GM21390 (cell line): ENCODE results near the gene CDC42EP5.
"Not testable (repeated sequence)": the region's sequence is repeated elsewhere in the genome, so short reads cannot be mapped to it uniquely, and the experiment has no call there.

ENCODE experiments used
- ATAC-seq: cut with Tn5 transposase; IDR thresholded peaks from one replicate; pipeline ENCODE4 v1.9.1; 2021; ENCODE audit not compliant: unreplicated experiment

CDC42EP5 gene

DNA sequence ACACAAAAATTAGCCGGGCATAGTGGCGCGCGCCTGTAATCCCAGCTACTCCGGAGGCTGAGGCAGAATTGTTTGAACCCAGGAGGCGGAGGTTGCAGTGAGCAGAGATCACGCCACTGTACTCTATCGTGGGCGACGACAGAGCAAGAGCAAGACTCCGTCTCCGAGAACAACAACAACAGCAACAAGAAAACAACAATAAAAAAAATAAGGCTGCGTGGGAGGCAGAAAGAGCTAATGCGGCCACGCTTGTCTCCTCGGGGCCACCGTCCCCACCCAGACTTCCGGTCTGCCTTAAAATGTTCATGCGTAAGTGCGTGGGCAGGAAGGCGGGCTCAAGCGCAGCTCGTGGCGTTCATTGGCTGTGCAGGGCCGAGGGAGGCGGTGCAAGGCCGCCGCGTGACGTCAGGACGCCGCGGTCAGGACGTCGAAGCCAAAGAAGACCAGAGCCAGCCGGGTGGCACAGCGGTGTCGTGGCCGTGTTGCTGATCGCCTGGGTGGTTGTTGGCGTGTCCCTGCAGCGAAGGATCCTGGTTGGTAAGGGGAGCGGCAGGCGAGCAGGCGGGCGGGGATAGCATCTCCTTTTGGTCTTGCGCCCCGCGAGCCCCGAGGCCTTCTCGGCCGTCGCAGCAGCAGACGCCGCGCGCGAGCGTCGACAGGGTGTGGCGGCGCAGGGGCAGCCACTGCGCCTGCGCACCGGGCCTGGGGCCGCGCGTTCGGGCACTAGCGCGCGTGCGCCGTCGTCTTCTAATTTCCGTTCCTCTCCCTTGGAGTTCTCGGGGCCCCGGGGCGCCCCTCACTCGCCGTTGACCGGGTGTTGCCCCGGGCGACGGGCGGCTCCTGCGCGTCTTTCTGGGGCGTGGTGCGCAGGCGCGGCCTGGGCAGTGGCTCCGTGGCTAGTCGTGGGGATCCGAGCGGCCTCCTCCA lies 24.1 kb downstream of the CDC42EP5 start, which contains the start of gene LENG8:
LENG8 (plus strand) TSS at position 426 of the 927 bp plus-strand sequence. CDS start 2,146 bp downstream, outside the sequence.
- peak; percentile 76 for ATAC-seq

DNA sequence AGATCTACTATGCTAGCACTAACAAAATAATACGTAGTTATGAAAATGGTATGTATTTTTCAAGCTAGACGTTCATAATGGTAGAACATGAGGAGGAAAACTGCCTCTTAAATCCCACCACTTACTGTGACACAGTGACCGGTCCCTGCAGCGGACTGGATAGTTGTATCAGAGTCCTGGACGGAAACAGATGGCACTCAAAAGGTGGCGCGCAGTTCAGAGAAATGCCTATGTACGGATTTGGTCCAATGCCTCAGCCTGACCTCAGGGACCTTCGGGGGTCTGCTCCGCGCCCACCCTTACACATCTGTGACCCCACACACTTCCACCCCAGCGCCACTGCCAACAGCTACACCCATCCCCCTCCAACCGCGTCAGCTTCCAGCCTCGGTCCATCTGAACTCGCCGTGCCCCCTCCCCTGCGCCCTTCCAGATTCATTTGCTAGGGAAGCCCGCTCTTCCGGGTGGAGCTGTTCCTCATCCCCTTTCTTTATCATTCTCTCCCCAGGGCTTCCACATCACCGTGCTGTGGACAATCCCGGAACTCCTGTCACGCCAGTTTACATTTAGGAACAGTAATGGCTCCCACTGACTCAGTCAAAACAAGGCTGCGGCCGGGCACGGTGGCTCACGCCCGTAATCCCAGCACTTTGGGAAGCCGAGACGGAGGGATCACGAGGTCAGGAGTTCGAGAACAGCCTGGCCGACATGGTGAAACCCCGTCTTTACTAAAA lies 24.9 kb downstream of the CDC42EP5 start:
- no peak for ATAC-seq

DNA sequence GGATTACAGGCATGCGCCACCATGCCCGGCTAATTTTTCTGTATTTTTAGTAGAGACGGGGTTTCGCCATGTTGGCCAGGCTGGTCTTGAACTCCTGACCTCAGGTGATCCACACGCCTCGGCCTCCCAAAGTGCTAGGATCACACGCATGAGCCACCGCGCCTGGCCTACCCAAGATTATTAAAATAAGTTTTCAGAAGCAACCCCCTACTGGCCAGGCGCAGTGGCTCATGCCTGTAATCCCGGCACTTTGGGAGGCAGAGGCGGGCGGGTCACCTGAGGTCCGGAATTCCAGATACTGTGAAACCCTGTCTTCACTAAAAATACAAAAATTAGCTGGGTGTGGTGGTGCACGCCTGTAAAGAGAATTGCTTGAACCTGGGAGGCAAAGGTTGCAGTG lies 26.7 kb downstream of the CDC42EP5 start:
- not testable (repeated sequence) for ATAC-seq

DNA sequence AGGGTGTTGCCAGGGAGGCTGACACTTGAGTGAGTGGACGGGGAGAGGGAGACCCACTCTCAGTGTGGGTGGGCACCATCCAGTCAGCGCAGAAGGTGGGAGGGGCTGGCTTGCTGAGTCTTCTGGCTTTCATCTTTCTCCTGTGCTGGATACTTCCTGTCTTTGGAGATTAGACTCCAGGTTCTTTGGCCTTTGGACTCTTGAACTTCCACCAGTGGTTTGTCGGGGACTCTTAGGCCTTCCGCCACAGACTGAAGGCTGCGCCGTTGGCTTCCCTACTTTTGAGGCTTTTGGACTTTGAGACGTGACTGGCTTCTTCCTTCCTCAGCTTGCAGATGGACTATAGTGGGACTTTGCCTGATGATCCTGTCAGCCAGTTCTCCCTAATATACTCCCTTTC lies 28.4 kb downstream of the CDC42EP5 start:
- ATAC-seq = no peak

DNA sequence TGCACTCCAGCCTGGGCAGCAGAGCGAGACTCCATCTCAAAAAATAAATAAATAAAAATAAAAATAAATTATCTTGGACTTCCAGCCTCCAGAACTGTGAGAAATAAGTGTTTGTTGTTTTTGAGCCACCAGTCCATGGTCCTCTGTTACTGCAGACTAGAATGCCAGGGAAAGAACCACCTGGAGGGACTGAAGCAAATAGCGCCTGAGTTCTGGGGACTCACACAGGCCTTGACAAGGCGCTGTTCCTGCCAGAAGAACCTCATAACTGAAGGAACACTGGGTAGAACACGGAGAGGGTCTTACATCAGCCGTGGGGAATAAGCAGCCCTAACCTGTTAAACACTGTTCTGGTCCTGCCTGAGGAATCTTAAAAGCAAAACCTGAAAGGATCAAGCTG lies 32.5 kb downstream of the CDC42EP5 start:
- no peak for ATAC-seq

DNA sequence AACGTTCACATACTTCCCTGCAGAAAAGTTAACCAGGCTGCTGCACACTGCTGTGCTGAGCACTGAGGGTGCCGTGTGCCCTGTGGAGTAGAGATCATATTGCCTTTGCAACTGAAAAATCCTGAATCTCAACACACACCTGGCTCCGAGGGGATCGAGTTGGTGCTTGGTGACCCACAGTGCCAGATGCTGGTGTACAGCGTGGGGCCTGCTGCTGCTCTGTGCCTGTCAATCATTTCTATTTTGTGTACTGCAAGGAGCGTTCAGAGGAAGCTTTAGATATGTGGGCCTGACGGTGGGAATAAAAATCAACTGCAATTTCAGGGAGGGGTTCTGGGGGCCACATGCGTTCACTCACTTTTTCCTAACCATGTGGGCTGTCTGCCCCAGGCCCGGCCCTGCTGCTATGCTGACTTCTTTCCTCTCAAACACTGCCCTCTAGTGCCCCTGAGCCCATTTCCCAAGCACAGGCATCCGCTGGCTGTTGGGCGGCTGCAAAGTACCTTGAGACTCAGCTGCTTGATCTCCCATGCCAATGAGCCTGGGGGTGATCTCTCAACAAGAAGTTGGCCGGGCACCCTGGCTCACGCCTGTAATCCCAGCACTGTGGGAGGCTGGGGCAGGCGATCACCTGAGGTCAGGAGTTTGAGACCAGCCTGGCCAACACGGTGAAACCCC lies 33.8 kb downstream of the CDC42EP5 start:
- ATAC-seq = no peak

DNA sequence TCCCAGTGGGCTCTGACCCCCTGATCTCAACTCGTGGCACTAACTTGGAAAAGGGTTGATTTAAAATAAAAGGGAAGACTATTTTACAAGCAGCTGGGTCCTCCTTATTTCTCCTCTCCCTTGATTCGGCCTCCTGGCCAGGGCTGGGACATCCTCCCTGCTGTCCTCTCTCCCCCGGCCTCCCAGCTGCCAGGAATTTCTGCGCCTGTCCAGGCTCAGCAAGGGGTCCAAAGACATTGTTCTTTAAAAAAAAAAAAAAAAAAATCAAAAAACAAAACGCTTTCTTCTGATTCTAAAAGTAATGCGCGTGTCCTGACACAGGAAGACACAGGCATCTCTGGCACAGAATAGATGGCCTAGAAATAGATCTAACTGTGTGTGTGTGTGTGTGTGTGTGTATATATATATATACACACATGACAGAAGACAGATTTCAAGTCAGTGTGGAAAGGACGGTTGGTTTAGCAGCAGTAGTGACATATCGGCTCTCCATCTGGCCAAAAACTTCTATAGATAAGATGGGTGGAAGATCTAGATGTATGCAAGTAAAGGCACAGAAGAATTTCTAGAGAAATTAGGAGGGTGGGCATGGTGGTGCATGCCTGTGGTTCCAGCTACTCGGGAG lies 36.4 kb downstream of the CDC42EP5 start:
- no peak for ATAC-seq

DNA sequence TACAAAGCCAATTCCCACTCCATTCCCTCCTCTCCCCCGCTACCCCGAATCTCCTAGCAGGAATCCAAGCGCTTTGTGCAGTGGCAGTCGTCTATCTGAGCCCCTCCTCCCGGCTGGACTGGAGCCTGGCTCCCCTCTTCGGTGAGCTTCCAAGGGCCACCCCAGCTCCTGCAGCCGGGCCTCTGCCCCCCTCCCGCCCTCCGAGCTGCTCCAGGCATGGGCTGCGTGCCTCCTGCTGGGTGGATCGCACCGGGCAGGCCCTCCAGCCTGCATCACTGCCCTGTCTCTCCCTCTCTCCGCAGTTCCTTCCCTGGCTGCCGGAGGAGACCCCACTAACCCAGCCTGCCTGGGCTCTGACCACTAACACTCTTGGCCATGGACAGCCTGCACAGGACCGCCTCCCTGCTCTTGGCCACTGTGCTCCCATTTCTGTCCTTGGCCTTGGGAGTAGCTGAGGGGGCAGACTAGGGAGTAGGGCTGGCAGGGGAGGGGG lies 37.0 kb downstream of the CDC42EP5 start:
- ATAC-seq = no peak

DNA sequence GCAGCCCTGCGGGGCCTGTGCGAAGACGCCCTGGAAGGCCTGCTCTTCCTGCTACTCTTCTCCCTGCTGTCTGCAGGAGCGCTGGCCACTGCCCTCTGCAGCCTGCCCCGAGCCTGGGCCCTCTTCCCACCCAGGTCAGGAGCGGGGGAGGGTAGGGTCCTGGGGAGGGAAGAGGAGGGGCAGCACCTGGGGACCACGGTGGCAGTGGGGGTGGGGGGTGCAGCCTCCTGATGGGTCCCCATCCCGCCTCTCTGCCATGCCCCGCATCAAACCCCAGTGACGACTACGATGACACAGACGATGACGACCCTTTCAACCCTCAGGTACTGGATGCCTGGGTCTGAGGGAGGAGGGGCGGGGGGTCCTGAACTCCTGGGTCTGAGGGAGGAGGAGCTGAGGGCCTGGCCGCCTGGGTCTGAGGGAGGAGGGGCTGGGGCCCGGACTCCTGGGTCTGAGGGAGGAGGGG lies 37.5 kb downstream of the CDC42EP5 start:
- ATAC-seq = no peak

DNA sequence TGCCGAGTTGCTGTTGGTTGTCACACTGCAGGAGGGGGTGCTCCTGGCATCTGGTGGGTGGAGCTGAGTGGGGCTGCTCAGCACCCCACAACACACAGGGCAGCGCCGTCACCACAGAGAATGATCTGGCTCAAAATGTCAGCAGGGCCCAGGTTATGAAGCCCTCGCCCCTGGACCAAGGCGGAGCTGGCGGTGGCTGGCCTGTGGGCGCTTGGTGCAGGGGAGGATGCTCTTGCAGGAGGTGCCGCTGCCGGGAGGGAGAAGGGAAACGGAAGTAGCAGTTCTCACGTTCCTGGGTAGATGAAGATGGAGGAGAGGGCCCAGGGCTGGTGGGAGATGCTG lies 38.3 kb downstream of the CDC42EP5 start:
- no peak for ATAC-seq

DNA sequence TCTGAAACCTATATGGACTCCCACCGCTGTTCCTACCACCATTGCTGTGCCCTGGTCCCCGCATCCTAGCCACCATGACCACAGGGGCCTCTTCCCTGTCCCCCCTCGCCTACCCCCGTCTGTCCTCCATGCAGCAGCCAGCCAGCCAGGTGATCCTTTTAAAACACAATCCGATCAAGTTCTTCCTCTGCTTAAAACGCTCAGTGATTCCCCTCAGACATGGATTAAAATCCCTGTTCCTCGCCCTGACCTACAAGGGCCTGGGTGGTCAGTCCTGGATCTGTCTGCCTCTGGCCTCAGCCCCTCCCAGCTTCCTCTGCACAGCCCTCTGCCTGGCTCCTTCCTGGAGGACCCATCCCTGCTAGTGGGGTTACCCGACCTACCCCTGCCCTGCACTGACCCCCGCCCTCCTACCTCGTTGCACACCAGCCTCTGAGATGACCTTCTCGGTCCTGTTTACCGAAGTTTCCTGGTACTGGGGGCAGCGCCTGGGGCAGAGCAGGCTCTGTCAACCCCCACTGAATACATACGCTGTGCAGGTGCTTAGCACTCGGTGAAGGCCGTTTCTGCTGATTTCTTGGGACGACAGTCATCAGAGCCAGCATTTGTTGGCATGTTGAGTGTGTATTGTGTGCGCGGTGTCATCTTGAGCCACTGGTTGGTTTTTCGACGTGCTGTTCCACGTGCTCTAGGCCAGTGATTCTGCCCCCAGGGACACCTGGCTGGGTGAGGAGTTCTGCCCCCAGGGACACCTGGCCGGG lies 38.8 kb downstream of the CDC42EP5 start:
- no peak for ATAC-seq

DNA sequence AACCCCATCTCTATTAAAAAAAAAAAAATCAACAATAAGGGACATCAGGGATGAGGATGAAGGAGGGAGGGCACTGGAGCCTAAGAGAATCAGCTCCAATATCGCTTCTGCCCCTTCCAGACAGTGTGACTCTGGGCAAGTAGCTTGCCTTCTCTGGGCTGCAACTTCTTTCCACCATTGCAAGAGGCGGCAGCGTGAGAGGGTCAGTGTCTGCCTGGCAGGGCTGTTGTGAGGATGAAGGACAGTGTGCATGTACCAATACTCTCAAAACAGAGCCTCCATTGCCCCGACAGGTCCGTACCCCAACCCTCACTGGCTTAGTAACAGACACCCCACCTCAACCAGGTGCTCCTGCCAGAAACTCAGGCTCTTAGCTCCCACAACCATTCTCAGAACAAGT lies 39.4 kb downstream of the CDC42EP5 start:
- no peak for ATAC-seq

DNA sequence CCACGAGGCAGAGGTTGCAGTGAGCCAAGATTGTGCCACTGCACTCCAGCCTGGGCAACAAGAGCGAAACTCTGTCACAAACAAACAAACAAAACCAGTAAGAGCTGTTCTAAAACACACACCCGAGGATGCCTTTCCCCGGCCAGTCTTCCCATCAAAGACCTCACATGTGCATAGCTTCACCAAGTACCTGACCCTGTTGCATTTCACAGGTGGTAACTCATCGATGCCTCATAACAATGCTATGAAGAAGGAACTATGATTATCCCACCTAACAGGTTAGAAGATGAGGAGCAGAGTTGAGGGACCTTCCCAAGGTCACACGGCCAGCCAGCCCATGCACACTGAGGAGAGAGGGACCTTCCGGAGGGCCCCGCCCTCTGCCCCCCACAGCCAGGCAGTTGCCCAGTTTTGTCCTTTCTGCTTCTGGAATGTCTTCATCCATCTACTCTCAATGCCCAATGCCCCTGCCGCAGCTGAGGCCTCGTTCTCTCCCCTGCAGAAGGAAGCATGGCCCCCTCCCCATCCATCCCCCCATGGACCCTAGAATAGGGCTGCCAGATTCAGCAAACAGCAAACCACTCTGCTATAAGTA lies 40.9 kb downstream of the CDC42EP5 start:
- no peak for ATAC-seq

DNA sequence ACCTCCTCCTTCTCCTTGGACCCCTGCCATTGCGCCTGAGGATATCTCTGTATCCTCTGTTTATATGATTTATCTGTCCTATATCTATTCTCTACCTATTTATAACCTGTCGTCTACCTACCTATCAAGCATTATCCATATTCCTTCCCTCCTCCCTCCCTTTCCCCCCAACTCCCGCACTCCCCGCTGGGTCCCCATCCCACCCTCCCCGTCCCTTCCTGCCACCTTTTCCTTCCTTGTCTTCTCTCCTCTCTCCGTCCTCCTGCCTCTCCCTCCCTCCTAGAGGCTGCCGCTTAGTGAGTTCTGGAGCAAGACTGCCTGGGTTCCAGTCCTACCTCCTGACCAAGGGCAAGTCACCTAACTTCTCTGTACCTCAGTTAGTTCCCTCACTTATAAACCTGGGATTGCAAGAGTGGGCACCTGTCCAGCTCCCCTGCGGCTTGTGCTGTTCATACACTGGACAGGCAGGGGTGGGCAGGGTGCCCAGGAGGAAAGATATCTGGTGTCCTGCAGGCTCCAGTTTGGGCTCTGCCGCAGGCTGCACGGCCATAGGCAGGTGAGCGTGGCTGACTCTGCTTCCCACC lies 41.7 kb downstream of the CDC42EP5 start:
- no peak for ATAC-seq

DNA sequence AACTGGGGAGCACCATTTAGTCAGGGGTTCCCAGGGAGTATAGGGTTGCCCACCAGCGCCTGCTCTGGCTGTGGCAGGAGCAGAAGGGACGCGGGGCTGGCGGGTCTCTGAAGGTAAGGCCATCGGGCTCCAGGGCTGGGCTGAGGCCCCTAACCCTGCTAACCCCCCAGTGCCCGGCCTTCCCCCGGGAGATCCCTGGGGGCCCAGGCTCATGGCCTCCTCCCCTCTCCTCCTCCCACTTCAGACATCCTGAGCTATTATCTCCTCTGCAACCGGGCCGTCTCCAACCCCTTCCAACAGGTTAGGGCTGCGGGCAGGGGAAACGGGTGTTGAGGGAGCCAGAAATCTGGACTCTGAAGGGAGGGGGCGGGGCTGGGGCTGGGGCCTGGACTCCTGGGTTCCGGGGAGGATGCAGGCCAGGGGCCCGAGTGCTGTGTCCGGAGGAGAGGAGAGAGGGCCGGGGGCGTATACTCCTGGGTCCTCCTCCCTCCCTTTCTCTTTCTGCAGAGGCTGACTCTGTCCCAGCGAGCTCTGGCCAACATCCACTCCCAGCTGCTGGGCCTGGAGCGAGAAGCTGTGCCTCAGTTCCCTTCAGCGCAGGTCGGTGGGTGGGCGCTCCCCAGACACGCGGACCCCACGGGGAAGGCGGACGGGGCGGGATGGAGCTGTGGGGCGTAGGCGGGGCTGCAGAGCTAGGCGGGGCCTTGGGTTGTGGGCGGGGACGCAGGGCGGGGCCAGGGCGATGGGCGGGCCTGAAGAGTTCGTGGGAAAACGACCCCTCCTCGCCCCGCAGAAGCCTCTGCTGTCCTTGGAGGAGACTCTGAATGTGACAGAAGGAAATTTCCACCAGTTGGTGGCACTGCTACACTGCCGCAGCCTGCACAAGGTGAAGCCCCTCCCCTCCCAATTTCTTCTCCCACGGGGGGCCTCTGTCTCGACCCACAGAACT lies 42.5 kb downstream of the CDC42EP5 start:
- ATAC-seq = no peak

DNA sequence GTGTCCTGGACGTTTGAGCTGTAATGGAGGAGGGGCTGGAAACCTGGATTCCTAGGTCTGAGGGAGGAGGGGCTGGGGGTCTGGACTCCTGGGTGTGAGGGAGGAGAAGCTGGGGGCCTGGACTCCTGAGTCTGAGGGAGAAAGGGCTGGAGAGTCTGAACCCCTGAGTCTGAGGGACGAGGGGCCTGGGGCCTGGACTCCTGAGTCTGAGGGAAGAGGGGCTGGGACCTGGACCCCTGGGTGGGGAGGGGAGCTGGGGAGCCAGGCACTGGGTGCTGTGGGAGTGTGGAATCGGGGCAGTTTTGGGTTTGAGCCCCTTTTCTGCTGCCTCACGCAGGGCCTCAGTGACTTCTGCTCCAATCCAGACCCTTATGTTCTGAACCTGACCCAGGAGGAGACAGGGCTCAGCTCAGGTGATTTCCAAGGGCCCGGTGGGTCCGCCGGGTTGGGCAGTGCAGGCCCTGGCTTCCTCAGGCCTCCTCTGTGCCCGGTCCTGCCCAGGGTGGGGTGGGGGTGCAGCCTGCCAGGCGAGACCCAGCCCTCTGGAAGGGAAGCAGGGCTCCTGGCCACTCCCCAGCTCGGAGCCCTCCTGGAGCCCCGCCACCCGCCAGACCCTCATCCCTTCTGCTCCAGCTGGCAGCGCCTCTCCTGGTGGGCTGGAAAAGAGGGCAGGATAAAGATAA lies 43.4 kb downstream of the CDC42EP5 start:
- ATAC-seq = no peak

DNA sequence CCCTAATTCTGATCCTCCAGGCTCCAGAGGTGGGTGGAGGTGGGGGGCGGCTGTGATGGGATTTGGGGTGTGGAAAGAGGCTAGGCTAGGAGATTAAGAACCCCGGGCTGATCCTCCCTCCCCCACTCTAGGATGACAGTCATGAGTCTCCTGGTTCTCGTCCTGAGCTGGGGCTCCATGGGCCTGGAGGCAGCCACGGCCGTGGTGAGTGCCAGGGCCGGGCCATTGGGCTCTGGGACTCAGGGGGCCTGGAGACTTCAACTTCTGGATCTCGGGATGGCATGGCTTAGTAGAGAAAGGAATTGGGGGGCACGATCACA lies 44.0 kb downstream of the CDC42EP5 start:
- no peak for ATAC-seq
